ENCODE results near the gene TTLL6. TPM values are rescaled to one million over a fixed set of nuclear protein-coding genes. Genes with fewer than 3 reads are reported as not detected.
"Not testable (repeated sequence)": the region's sequence is repeated elsewhere in the genome, so short reads cannot be mapped to it uniquely, and the experiment has no call there.

TTLL6 gene
- total RNA-seq, 1 experiment from 2014 or later = 0.20 TPM

- peak; percentile 73 for DNase-seq (ENCODE audit: low read depth)
These were observed 92.6 kb downstream of the TTLL6 start for GRCh38 chr17:48724251-48725003.

GRCh38 chr17:48723423-48724250 lies 93.4 kb downstream of the TTLL6 start:
- DNase-seq (ENCODE audit: low read depth) = no peak

- no peak for DNase-seq (ENCODE audit: low read depth)
These were observed 94.1 kb downstream of the TTLL6 start, which contains the start of gene PRAC2 for GRCh38 chr17:48722915-48723422. PRAC2 (plus strand) TSS chr17:48723185; CDS start chr17:48724411, 1,226 bp downstream.

GRCh38 chr17:48722201-48722907 lies 94.7 kb downstream of the TTLL6 start, which contains the start of gene PRAC1:
PRAC1 (minus strand) TSS chr17:48722518; CDS start chr17:48722392, 126 bp downstream.
- DNase-seq (ENCODE audit: low read depth) = no peak

- no peak for DNase-seq (ENCODE audit: low read depth)
These were observed 96.0 kb downstream of the TTLL6 start for GRCh38 chr17:48721009-48721402.

GRCh38 chr17:48720266-48721008 lies 96.6 kb downstream of the TTLL6 start:
- DNase-seq (ENCODE audit: low read depth) = no peak

GRCh38 chr17:48719642-48720265 lies 97.3 kb downstream of the TTLL6 start:
- DNase-seq (ENCODE audit: low read depth) = no peak

- DNase-seq (ENCODE audit: low read depth) = no peak
These were observed 98.0 kb downstream of the TTLL6 start for GRCh38 chr17:48718761-48719641.

GRCh38 chr17:48718227-48718760 lies 98.7 kb downstream of the TTLL6 start:
- no peak for DNase-seq (ENCODE audit: low read depth)

GRCh38 chr17:48717367-48718226 lies 99.4 kb downstream of the TTLL6 start:
- DNase-seq (ENCODE audit: low read depth) = no peak

GRCh38 chr17:48716549-48716948 lies 100.5 kb downstream of the TTLL6 start:
- not testable (repeated sequence) for DNase-seq (ENCODE audit: low read depth)

GRCh38 chr17:48715496-48716399 lies 101.3 kb downstream of the TTLL6 start:
- no peak for DNase-seq (ENCODE audit: low read depth)

Other genes starting within 250 kb of the TTLL6 start
- gene HOXB4, start 238.9 kb downstream of the TTLL6 start, total RNA-seq (2014; rRNA removed; shearing (Covaris generic)) = 0.20 and 0.57 TPM in 2 replicates
- 10.2 and 15.4 TPM in 2 replicates for gene HOXB3, start 227.0 kb downstream of the TTLL6 start, total RNA-seq (2014; rRNA removed; shearing (Covaris generic))
- 0.10 and 0.37 TPM in 2 replicates for gene HOXB5, start 223.4 kb downstream of the TTLL6 start, total RNA-seq (2014; rRNA removed; shearing (Covaris generic))
- 6.2 and 9.4 TPM in 2 replicates for gene HOXB6, start 212.2 kb downstream of the TTLL6 start, total RNA-seq (2014; rRNA removed; shearing (Covaris generic))
- 20.0 and 23.3 TPM in 2 replicates for gene HOXB7, start 206.2 kb downstream of the TTLL6 start, total RNA-seq (2014; rRNA removed; shearing (Covaris generic))
- gene HOXB8, start 201.9 kb downstream of the TTLL6 start, total RNA-seq (2014; rRNA removed; shearing (Covaris generic)) = 5.5 and 6.3 TPM in 2 replicates
- 10.4 and 16.3 TPM in 2 replicates for gene HOXB9, start 190.9 kb downstream of the TTLL6 start, total RNA-seq (2014; rRNA removed; shearing (Covaris generic))
- gene PRAC1, start 94.7 kb downstream of the TTLL6 start, total RNA-seq (2014; rRNA removed; shearing (Covaris generic)) = not detected in 2 replicates
- not detected in 2 replicates for gene PRAC2, start 94.0 kb downstream of the TTLL6 start, total RNA-seq (2014; rRNA removed; shearing (Covaris generic))
- gene HOXB13, start 88.5 kb downstream of the TTLL6 start, total RNA-seq (2014; rRNA removed; shearing (Covaris generic)) = 5.0 and 6.6 TPM in 2 replicates
- 48.9 and 65.2 TPM in 2 replicates for gene CALCOCO2, start 13.8 kb upstream of the TTLL6 start, total RNA-seq (2014; rRNA removed; shearing (Covaris generic))
- 135 and 313 TPM in 2 replicates for gene ATP5MC1, start 75.6 kb upstream of the TTLL6 start, total RNA-seq (2014; rRNA removed; shearing (Covaris generic))
- gene UBE2Z, start 91.2 kb upstream of the TTLL6 start, total RNA-seq (2014; rRNA removed; shearing (Covaris generic)) = 61.8 and 89.1 TPM in 2 replicates
- gene SNF8, start 127.6 kb upstream of the TTLL6 start, total RNA-seq (2014; rRNA removed; shearing (Covaris generic)) = 58.4 and 83.4 TPM in 2 replicates
- not detected in 2 replicates for gene GIP, start 151.4 kb upstream of the TTLL6 start, total RNA-seq (2014; rRNA removed; shearing (Covaris generic))
- gene IGF2BP1, start 180.2 kb upstream of the TTLL6 start, total RNA-seq (2014; rRNA removed; shearing (Covaris generic)) = 0.22 and 1.6 TPM in 2 replicates